ENCODE results near the gene CDKL1. TPM values are rescaled to one million over a fixed set of nuclear protein-coding genes. Genes with fewer than 3 reads are reported as not detected.

The CDKL1 gene
- total and polyA plus RNA-seq, 2 experiments from 2014 or later, result 2.9 to 5.0 TPM

DNA sequence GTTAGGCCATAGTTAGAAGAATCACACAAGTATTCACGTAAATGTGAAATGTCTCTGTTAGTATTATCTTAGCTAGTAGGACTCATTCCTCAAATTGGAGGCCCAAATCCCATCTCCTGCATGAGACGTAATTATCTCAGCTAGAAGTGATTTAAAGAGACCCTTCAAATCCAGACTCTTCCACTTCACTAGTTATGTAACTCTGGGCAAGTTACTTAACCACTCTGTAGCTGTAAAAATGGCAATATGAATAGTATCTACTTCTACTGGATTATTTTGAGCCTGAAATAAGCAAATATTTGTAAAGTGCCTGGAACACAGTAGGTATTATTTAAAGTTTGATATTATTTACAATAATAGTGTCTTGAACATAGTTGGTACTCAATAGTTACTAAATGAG lies 28.4 kb upstream of the CDKL1 start:
- in situ Hi-C loops (cut with MboI), result no loop called here
- H3K79me2 ChIP-seq (ENCODE audit: insufficient read depth), result no peaks in the 10 kb centered on the region
- H3K36me3 ChIP-seq (ENCODE audit: low read depth), result peaks cover 55% of the 10 kb centered on the region
- H3K4me2 ChIP-seq (ENCODE audit: unreplicated experiment), result no peak overlapping the region
- H4K20me1 ChIP-seq (ENCODE audit: insufficient read depth), result no peaks in the 10 kb centered on the region
- WGBS, 2 experiments (ENCODE audit: low coverage in 1 of 2, low lambda C conversion rate in 2 of 2, missing lambda C conversion rate in 2 of 2), result 98 to 99% methylated on average over 2 of the region's 2 CpGs
- no peak overlapping the region for H2AFZ ChIP-seq
- H3K4me1 ChIP-seq (ENCODE audit: insufficient read depth), result peaks cover 12% of the 10 kb centered on the region
- no peaks in the 10 kb centered on the region for H3K27me3 ChIP-seq (replicated peaks; ENCODE audit: insufficient read depth)
- H3K4me3 ChIP-seq, result no peak overlapping the region
- TF ChIP-seq EZH2 (IDR thresholded peaks at IDR 0.05; ENCODE audit: insufficient read depth, poor library complexity, severe bottlenecking), result no peak
- no peak for TF ChIP-seq EZH2phosphoT487 (IDR thresholded peaks at IDR 0.05; ENCODE audit: insufficient read depth, low read depth)
- no peaks in the 10 kb centered on the region for H3K9me2 ChIP-seq (ENCODE audit: insufficient read depth)
- 0 out of 2 replicates have a peak overlapping the region, but pooled peaks have one; percentile 8 for H3K27ac ChIP-seq
- no peak for DNase-seq
- H3F3A ChIP-seq (ENCODE audit: insufficient read depth), result peaks cover 14% of the 10 kb centered on the region
- no peaks in the 10 kb centered on the region for H3K9me3 ChIP-seq (ENCODE audit: low read depth)
- H3K9ac ChIP-seq, result no peak overlapping the region

DNA sequence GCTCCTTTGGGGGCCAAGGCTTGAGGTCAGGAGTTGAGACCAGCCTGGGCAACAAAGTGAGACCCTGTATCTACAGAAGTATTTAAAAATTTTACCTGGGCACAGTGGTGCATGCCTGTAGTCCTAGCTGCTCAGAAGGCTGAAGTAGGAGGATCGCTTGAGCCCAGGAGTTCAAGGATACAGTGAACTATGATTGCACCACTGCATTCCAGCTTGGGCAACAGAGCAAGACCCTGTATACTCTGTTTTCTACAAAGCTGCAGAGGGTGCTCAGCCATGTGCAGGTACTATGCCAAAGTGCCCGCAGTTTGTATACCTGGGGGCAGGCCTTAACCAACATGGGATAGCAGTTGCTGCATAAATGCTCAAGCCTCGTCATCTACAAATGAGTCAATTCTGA lies 26.8 kb upstream of the CDKL1 start:
- Histone ChIP-seq H3K4me1 (ENCODE audit: insufficient read depth) (peaks cover 12% of the 10 kb centered on the region), H3K9me2 (ENCODE audit: insufficient read depth) (no peaks in the 10 kb centered on the region), H3K79me2 (ENCODE audit: insufficient read depth) (no peaks in the 10 kb centered on the region), H3K4me2 (ENCODE audit: unreplicated experiment) (no peak overlapping the region), H3K9me3 (ENCODE audit: low read depth) (no peaks in the 10 kb centered on the region), H3F3A (ENCODE audit: insufficient read depth) (peaks cover 29% of the 10 kb centered on the region), H3K9ac (no peak overlapping the region), H3K4me3 (no peak overlapping the region), H2AFZ (no peak overlapping the region), H3K36me3 (ENCODE audit: low read depth) (peaks cover 66% of the 10 kb centered on the region), H3K27me3 (replicated peaks; ENCODE audit: insufficient read depth) (no peaks in the 10 kb centered on the region), H3K27ac (no peak overlapping the region), H4K20me1 (ENCODE audit: insufficient read depth) (0 out of 2 replicates have a peak, but pooled peaks cover 5% of the 10 kb centered on the region)
- in situ Hi-C loops (cut with MboI), result no loop called here
- WGBS, 2 experiments (ENCODE audit: low coverage in 1 of 2, low lambda C conversion rate in 2 of 2, missing lambda C conversion rate in 2 of 2), result 98% methylated on average over 3 of the region's 3 CpGs
- TF ChIP-seq EZH2phosphoT487 (IDR thresholded peaks at IDR 0.05; ENCODE audit: insufficient read depth, low read depth) (no peak), EZH2 (IDR thresholded peaks at IDR 0.05; ENCODE audit: insufficient read depth, poor library complexity, severe bottlenecking) (no peak)
- no peak for DNase-seq

DNA sequence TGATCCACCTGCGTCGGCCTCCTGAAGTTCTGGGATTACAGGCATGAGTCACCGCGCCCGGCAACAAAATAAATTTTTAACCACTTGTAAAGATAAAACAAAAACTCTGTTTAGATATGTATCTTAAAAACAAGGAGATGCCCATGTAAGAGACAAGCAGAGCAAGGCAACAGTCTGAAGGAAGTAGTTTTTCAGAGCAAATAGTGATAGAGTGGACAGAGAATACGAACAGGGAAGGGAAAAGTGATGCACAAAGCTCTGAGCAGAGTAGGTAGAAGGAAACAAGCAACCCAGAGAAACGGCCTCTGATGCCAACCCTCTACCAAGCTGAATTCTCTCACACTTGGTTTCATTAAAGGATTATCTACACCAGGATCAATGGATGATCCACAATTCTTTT lies 24.8 kb upstream of the CDKL1 start:
- H3K27me3 ChIP-seq (replicated peaks; ENCODE audit: insufficient read depth), result no peaks in the 10 kb centered on the region
- no peaks in the 10 kb centered on the region for H3K9me3 ChIP-seq (ENCODE audit: low read depth)
- no peak overlapping the region for H3K4me2 ChIP-seq (ENCODE audit: unreplicated experiment)
- 0 out of 2 replicates have a peak, but pooled peaks cover 5% of the 10 kb centered on the region for H4K20me1 ChIP-seq (ENCODE audit: insufficient read depth)
- H3K79me2 ChIP-seq (ENCODE audit: insufficient read depth), result no peaks in the 10 kb centered on the region
- DNase-seq, result no peak
- no peak overlapping the region for H2AFZ ChIP-seq
- peaks cover 65% of the 10 kb centered on the region for H3K36me3 ChIP-seq (ENCODE audit: low read depth)
- H3K4me1 ChIP-seq (ENCODE audit: insufficient read depth), result peaks cover 22% of the 10 kb centered on the region
- in situ Hi-C loops (cut with MboI), result no loop called here
- no peak for TF ChIP-seq EZH2 (IDR thresholded peaks at IDR 0.05; ENCODE audit: insufficient read depth, poor library complexity, severe bottlenecking)
- no peaks in the 10 kb centered on the region for H3K9me2 ChIP-seq (ENCODE audit: insufficient read depth)
- H3K27ac ChIP-seq, result no peak overlapping the region
- H3F3A ChIP-seq (ENCODE audit: insufficient read depth), result peaks cover 31% of the 10 kb centered on the region
- H3K9ac ChIP-seq, result no peak overlapping the region
- no peak overlapping the region for H3K4me3 ChIP-seq
- WGBS, 2 experiments (ENCODE audit: low coverage in 1 of 2, low lambda C conversion rate in 2 of 2, missing lambda C conversion rate in 2 of 2), result 96 to 97% methylated on average over 7 of the region's 7 CpGs

DNA sequence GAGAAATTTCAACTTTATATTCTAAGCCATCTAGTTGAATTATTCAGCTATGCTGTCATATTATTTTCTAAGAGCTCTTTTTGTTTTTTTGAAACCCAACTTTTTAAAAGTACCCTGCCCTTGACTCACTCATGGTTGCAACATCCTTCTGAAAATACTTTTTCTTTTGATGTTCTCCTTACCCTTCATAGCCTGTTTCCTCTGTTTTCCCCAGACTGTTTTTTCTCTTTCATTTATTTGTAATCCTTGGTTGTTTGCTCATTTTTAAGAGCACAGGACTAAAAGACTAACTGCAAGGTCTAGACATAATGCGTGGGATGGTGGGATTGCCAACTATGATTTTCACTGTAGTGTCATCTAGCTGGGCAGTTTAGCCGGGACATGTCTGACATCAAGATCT lies 21.2 kb upstream of the CDKL1 start:
- peak overlapping the region; percentile 21 for H3K27ac ChIP-seq
- H4K20me1 ChIP-seq (ENCODE audit: insufficient read depth), result 0 out of 2 replicates have a peak, but pooled peaks cover 5% of the 10 kb centered on the region
- H3F3A ChIP-seq (ENCODE audit: insufficient read depth), result peaks cover 33% of the 10 kb centered on the region
- H2AFZ ChIP-seq, result no peak overlapping the region
- peaks cover 54% of the 10 kb centered on the region for H3K36me3 ChIP-seq (ENCODE audit: low read depth)
- WGBS, 2 experiments (ENCODE audit: low coverage in 1 of 2, low lambda C conversion rate in 2 of 2, missing lambda C conversion rate in 2 of 2), result 88 to 94% methylated on average over 2 of the region's 2 CpGs
- H3K79me2 ChIP-seq (ENCODE audit: insufficient read depth), result no peaks in the 10 kb centered on the region
- in situ Hi-C loops (cut with MboI), result no loop called here
- H3K4me1 ChIP-seq (ENCODE audit: insufficient read depth), result peaks cover 10% of the 10 kb centered on the region
- H3K9me3 ChIP-seq (ENCODE audit: low read depth), result no peaks in the 10 kb centered on the region
- DNase-seq, result peak; percentile 78
- no peaks in the 10 kb centered on the region for H3K27me3 ChIP-seq (replicated peaks; ENCODE audit: insufficient read depth)
- TF ChIP-seq EZH2phosphoT487 (IDR thresholded peaks at IDR 0.05; ENCODE audit: insufficient read depth, low read depth), result no peak
- no peak for TF ChIP-seq EZH2 (IDR thresholded peaks at IDR 0.05; ENCODE audit: insufficient read depth, poor library complexity, severe bottlenecking)
- no peak overlapping the region for H3K4me2 ChIP-seq (ENCODE audit: unreplicated experiment)
- H3K4me3 ChIP-seq, result no peak overlapping the region
- H3K9me2 ChIP-seq (ENCODE audit: insufficient read depth), result no peaks in the 10 kb centered on the region
- no peak overlapping the region for H3K9ac ChIP-seq

DNA sequence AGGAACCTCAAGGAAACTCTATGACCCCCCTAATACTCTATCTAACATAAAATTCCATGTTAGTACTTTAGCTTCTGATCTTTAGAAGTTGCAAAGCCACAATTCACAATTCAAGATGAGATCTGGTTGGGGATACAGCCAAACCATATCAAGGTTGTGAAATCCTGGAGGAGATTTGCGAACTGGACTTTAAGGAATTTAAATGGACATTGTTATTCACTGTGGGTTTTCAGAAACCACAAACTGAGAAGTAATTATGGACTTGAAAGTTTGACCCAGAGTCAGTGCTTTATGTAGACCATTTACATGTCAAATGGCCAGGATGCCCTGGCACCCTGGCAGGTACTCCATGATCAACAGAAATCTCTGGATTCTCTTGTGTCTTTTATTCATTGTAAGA lies 14.2 kb upstream of the CDKL1 start:
- DNase-seq, result peak; percentile 79
- WGBS, 2 experiments (ENCODE audit: low coverage in 1 of 2, low lambda C conversion rate in 2 of 2, missing lambda C conversion rate in 2 of 2), result 0 to 4% methylated on average over 1 of the region's 1 CpG

More for the DNA sequence above, 14.2 kb upstream of the CDKL1 start:
- Histone ChIP-seq H3K27ac (no peak overlapping the region), H3K4me1 (ENCODE audit: insufficient read depth) (peaks cover 28% of the 10 kb centered on the region; the same call in 1 of the 2 replicates), H3K4me2 (ENCODE audit: unreplicated experiment) (no peak overlapping the region), H3K9me2 (ENCODE audit: insufficient read depth) (no peaks in the 10 kb centered on the region), H3K79me2 (ENCODE audit: insufficient read depth) (no peaks in the 10 kb centered on the region), H3K4me3 (no peak overlapping the region), H3K9ac (no peak overlapping the region), H3F3A (ENCODE audit: insufficient read depth) (peaks cover 35% of the 10 kb centered on the region), H3K9me3 (ENCODE audit: low read depth) (no peaks in the 10 kb centered on the region), H3K27me3 (replicated peaks; ENCODE audit: insufficient read depth) (no peaks in the 10 kb centered on the region), H3K36me3 (ENCODE audit: low read depth) (peaks cover 7% of the 10 kb centered on the region), H4K20me1 (ENCODE audit: insufficient read depth) (0 out of 2 replicates have a peak, but pooled peaks cover 6% of the 10 kb centered on the region), H2AFZ (no peak overlapping the region)
- in situ Hi-C loops (cut with MboI), result no loop called here
- TF ChIP-seq EZH2 (IDR thresholded peaks at IDR 0.05; ENCODE audit: insufficient read depth, poor library complexity, severe bottlenecking), result no peak
- peak; percentile 86; the same call in 1 of the 2 replicates for TF ChIP-seq EZH2phosphoT487 (IDR thresholded peaks at IDR 0.05; ENCODE audit: insufficient read depth, low read depth)

Data from GM23248 (cell line).